Mucosa of rectum (tissue), 2 donors: ENCODE measurements around the gene ARMC5.

ENCODE experiments used
- H3K27ac ChIP-seq, 2 donors: one replicate each; pipeline ENCODE4 v1.7.0; 2013; ENCODE audit warnings: inconsistent platforms in 2 of 2, low read depth in 2 of 2, low read length in 2 of 2
- H3K27me3 ChIP-seq, 2 donors: one replicate each; pipeline ENCODE4 v1.7.0; 2013; ENCODE audit warnings: low read length in 2 of 2; ENCODE audit not compliant: control insufficient read depth in 2 of 2, insufficient read depth in 2 of 2
- H3K36me3 ChIP-seq, 2 donors: one replicate each; pipeline ENCODE4 v1.7.0; 2013; ENCODE audit warnings: low read length in 2 of 2; ENCODE audit not compliant: control insufficient read depth in 2 of 2, insufficient read depth in 2 of 2
- H3K4me1 ChIP-seq, 2 donors: one replicate each; pipeline ENCODE4 v1.7.0; 2013; ENCODE audit warnings: low read length in 2 of 2, mild to moderate bottlenecking in 1 of 2; ENCODE audit not compliant: control insufficient read depth in 2 of 2, insufficient read depth in 2 of 2
- H3K4me3 ChIP-seq, 2 donors: one replicate each; pipeline ENCODE4 v1.7.0; 2013; ENCODE audit warnings: low read length in 2 of 2
- H3K9ac ChIP-seq, 2 donors: one replicate each; pipeline ENCODE4 v1.7.0; 2013; ENCODE audit warnings: low read length in 2 of 2, low read depth in 1 of 2, mild to moderate bottlenecking in 1 of 2
- H3K9me3 ChIP-seq, 2 donors: one replicate each; pipeline ENCODE4 v1.7.0; 2013; ENCODE audit warnings: low read length in 2 of 2; ENCODE audit not compliant: control insufficient read depth in 2 of 2
- donor health status: healthy.
- donor health status: Normal muscosa, but diverticular disease.

The ARMC5 gene

DNA sequence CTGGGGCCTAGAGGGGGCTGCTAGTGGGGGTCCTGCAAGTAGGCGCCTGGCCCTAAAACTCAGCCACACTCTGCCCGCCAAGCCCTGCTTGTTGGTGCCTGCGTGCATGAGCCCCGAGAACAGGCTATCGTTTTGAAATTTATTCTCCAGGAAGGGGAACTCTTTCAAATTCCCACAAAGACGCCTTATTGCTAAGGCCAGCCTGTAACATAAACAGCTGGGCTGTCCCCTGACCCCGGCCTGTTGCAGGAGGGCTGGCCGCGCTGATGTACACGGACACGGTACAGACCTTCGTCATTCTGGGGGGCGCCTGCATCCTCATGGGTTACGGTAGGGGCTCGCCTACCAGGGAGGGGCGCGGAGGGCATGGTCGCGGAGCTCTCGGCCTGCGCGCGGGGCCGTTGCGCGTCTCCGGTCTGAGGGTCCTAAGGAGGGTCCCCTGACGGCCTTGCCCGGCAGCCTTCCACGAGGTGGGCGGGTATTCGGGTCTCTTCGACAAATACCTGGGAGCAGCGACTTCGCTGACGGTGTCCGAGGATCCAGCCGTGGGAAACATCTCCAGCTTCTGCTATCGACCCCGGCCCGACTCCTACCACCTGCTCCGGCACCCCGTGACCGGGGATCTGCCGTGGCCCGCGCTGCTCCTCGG, 27.9 kb downstream of the ARMC5 start:
- Histone ChIP-seq H3K27ac (peak overlapping the region in 1 of 2 donors; percentile 43), H3K9ac (peak overlapping the region; percentile 60 to 67), H3K4me1 (peaks cover 18 to 22% of the 10 kb centered on the region in 2 donors), H3K27me3 (no peaks in the 10 kb centered on the region), H3K9me3 (no peaks in the 10 kb centered on the region), H3K4me3 (peak overlapping the region; percentile 69 to 77), H3K36me3 (peaks cover 1 to 14% of the 10 kb centered on the region in 2 donors)

- Histone ChIP-seq H3K36me3 (peaks cover 8 to 21% of the 10 kb centered on the region in 2 donors), H3K4me1 (peaks cover 18 to 22% of the 10 kb centered on the region in 2 donors), H3K9me3 (no peaks in the 10 kb centered on the region), H3K27me3 (no peaks in the 10 kb centered on the region), H3K27ac (peak overlapping the region in 1 of 2 donors; percentile 43), H3K9ac (peak overlapping the region; percentile 60 to 67), H3K4me3 (peak overlapping the region; percentile 69 to 77)
These were observed 28.6 kb downstream of the ARMC5 start for GRCh38 chr16:31487720-31488467.

- Histone ChIP-seq H3K36me3 (peaks cover 16 to 29% of the 10 kb centered on the region in 2 donors), H3K9ac (peak overlapping the region in 1 of 2 donors; percentile 67), H3K27ac (no peak overlapping the region), H3K4me3 (peak overlapping the region; percentile 69 to 77), H3K9me3 (no peaks in the 10 kb centered on the region), H3K27me3 (no peaks in the 10 kb centered on the region), H3K4me1 (peaks cover 18 to 22% of the 10 kb centered on the region in 2 donors)
These were observed 29.4 kb downstream of the ARMC5 start for GRCh38 chr16:31488468-31489297.

DNA sequence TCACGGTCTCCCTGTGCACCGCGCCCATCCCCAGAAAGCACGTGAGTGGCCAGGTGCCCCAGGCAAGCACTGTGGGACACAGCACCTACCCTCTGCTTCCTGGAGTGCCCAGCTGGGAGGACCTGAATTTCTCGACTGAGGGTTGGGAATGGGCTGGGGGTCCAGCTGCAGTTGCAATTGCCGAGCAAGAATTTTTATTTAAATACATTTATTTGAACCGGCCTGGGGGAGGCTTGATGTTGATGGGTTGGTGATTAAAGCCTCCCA, 29.9 kb downstream of the ARMC5 start:
- Histone ChIP-seq H3K9ac (no peak overlapping the region), H3K36me3 (peaks cover 19 to 31% of the 10 kb centered on the region in 2 donors), H3K4me3 (no peak overlapping the region), H3K27me3 (no peaks in the 10 kb centered on the region), H3K9me3 (no peaks in the 10 kb centered on the region), H3K4me1 (peaks cover 18 to 22% of the 10 kb centered on the region in 2 donors), H3K27ac (no peak overlapping the region)

DNA sequence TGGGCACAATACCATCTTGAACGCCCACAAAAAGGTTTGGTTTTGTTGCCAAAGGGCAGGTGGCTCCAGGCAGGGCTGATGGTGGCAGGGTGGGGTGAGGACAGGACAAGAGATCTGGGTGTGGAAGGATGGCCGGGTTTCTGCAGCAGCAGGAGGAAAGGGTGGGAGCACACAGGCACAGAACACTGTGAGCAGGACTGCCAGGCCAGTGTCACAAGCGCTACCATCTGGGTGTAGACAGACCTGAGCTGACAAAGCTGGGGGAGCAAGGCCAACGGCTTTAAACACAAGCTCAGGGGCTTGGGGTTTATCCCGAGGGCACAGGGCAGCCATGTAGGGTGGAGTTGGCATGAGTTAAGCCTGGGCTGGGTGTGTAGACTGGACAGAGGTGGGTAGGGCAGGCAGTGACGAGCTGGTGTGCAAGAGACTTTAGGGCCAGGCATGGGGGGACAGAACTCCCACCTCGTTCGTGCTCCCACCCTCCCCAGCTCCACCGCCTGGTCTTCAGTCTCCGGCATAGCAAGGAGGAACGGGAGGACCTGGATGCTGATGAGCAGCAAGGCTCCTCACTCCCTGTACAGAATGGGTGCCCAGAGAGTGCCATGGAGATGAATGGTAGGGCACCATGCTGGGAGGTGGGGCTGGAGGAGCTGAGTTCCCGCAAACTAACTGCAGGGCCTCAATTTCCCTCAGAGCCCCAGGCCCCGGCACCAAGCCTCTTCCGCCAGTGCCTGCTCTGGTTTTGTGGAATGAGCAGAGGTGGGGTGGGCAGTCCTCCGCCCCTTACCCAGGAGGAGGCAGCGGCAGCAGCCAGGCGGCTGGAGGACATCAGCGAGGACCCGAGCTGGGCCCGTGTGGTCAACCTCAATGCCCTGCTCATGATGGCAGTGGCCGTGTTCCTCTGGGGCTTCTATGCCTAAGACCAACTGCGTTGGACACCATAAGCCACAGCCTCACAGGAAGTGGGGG, 30.6 kb downstream of the ARMC5 start:
- Histone ChIP-seq H3K9ac (no peak overlapping the region), H3K4me3 (no peak overlapping the region), H3K27me3 (no peaks in the 10 kb centered on the region), H3K27ac (no peak overlapping the region), H3K4me1 (peaks cover 15 to 16% of the 10 kb centered on the region in 2 donors), H3K36me3 (peaks cover 19 to 33% of the 10 kb centered on the region in 2 donors), H3K9me3 (no peaks in the 10 kb centered on the region)

GRCh38 chr16:31491778-31492418, 32.6 kb downstream of the ARMC5 start:
- H3K4me3 ChIP-seq: no peak overlapping the region
- H3K27ac ChIP-seq: no peak overlapping the region
- H3K4me1 ChIP-seq: peaks cover 12 to 15% of the 10 kb centered on the region in 2 donors
- no peak overlapping the region for H3K9ac ChIP-seq
- no peaks in the 10 kb centered on the region for H3K9me3 ChIP-seq
- no peaks in the 10 kb centered on the region for H3K27me3 ChIP-seq
- peaks cover 30 to 51% of the 10 kb centered on the region in 2 donors for H3K36me3 ChIP-seq

DNA sequence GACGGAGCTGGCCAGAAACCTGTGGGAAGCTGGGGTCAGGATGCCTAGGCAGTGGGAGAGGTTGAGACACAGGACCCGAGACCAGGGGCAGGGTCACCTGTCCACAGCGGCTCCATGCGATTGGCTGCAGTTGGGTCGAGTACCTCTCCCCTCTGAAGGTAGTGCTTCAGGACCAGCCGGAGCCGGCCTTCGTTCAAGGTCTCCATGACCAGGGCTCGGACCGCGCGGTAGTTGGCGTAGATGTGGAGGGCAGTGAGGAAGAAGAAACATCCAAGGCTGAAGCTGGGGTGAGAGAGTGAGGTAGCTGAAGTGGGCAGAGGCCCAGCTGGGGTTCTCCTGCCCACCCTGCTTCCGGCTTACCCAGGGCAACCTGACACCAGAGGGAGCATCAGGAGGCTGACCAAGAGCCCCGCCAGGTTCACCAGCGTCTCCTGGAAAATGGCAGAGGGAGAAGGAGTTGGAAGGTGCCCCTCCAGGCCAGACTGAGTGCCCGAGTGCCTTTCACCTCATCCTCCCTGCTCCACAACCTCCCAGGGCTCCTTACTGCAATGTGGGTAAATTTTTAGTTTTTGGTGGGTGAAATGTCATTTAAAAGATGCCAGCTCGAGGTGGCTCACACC, 34.3 kb downstream of the ARMC5 start:
- Histone ChIP-seq H3K9ac (no peak overlapping the region), H3K36me3 (peaks cover 42 to 65% of the 10 kb centered on the region in 2 donors), H3K27ac (no peak overlapping the region), H3K4me1 (no peaks in the 10 kb centered on the region), H3K27me3 (no peaks in the 10 kb centered on the region), H3K4me3 (no peak overlapping the region), H3K9me3 (no peaks in the 10 kb centered on the region)

DNA sequence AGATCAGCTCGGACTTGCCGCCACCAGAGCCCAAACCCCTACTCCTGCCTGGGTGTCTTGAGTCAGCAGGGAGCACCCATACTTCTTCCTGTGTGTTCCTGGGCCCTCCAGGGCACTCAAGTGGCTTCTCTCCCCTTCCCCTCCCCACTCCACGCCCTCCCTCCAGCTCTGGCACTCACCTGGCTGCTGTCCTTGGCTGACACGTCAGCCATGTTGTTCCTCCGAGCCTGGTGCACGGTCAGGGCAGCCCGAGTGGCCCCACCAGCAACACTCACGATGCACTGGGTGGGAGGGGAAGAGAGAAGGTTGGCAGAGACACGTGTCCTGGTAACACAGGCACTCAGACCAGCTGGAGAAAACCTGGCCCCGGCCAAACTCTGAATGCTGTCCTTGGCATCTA, 37.4 kb downstream of the ARMC5 start:
- H3K27me3 ChIP-seq: no peaks in the 10 kb centered on the region
- H3K9me3 ChIP-seq: no peaks in the 10 kb centered on the region
- H3K27ac ChIP-seq: no peak overlapping the region
- H3K36me3 ChIP-seq: peaks cover 48 to 73% of the 10 kb centered on the region in 2 donors
- H3K9ac ChIP-seq: no peak overlapping the region
- H3K4me3 ChIP-seq: no peak overlapping the region
- no peaks in the 10 kb centered on the region for H3K4me1 ChIP-seq

- no peak overlapping the region for H3K27ac ChIP-seq
- H3K36me3 ChIP-seq: peaks cover 34 to 56% of the 10 kb centered on the region in 2 donors
- no peaks in the 10 kb centered on the region for H3K27me3 ChIP-seq
- H3K9me3 ChIP-seq: no peaks in the 10 kb centered on the region
- no peaks in the 10 kb centered on the region for H3K4me1 ChIP-seq
- H3K4me3 ChIP-seq: no peak overlapping the region
- no peak overlapping the region for H3K9ac ChIP-seq
These were observed 39.2 kb downstream of the ARMC5 start for GRCh38 chr16:31498493-31498892.
